ENCODE results near the gene PCDHGB4.

DNA sequence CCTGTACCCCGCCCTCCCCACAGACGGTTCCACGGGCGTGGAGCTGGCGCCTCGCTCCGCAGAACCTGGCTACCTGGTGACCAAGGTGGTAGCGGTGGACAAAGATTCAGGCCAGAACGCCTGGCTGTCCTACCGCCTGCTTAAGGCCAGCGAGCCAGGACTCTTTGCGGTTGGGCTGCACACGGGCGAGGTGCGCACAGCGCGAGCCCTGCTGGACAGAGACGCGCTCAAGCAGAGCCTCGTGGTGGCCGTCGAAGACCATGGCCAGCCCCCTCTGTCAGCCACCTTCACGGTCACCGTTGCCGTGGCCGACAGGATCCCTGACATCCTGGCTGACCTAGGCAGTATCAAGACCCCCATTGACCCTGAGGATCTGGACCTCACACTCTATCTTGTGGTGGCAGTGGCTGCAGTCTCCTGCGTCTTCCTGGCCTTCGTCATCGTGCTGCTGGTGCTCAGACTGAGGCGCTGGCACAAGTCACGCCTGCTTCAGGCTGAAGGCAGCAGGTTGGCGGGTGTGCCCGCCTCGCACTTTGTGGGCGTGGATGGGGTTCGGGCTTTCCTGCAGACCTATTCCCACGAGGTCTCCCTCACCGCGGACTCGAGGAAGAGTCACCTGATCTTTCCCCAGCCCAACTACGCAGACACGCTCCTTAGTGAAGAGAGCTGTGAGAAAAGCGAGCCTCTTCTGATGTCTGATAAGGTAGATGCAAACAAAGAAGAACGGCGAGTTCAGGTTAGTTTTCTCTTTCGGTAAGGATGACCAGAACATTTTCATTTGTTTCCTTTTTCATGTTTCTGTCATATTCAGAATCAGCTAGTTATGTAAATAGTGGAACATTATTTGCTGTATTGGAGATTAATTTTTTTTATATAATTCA, 21.2 kb upstream of the PCDHGB4 start:
- TF ChIP-seq, protein P1, sequence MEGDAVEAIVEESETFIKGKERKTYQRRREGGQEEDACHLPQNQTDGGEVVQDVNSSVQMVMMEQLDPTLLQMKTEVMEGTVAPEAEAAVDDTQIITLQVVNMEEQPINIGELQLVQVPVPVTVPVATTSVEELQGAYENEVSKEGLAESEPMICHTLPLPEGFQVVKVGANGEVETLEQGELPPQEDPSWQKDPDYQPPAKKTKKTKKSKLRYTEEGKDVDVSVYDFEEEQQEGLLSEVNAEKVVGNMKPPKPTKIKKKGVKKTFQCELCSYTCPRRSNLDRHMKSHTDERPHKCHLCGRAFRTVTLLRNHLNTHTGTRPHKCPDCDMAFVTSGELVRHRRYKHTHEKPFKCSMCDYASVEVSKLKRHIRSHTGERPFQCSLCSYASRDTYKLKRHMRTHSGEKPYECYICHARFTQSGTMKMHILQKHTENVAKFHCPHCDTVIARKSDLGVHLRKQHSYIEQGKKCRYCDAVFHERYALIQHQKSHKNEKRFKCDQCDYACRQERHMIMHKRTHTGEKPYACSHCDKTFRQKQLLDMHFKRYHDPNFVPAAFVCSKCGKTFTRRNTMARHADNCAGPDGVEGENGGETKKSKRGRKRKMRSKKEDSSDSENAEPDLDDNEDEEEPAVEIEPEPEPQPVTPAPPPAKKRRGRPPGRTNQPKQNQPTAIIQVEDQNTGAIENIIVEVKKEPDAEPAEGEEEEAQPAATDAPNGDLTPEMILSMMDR (IDR thresholded peaks at IDR 0.05) = no peak
- TF ChIP-seq POLR2A (IDR thresholded peaks at IDR 0.05) = no peak
